Astrocyte (in vitro differentiated cells and primary cell): ENCODE data around the gene NPPA. TPM values are rescaled to one million over a fixed set of nuclear protein-coding genes. Genes with fewer than 3 reads are reported as not detected.

Experiments
- DNase-seq: peaks from one replicate; pipeline ENCODE4 v3.0.0-alpha.2; 2010; ENCODE audit warnings: low read depth
- FAIRE-seq: peaks from 2 replicates; lab custom pipeline; 2011; peaks lifted over from hg19 to GRCh38; lab: Jason Lieb, UNC
- H2AFZ ChIP-seq: 2 replicates; pipeline ENCODE4 v1.6.0; 2012; ENCODE audit warnings: low read depth, low read length, inconsistent platforms
- H3K27ac ChIP-seq: 2 replicates; pipeline ENCODE4 v1.5.1; 2011; ENCODE audit warnings: low read depth, low read length, inconsistent platforms
- H3K27me3 ChIP-seq: 2 replicates; pipeline ENCODE4 v1.6.0; 2011; ENCODE audit warnings: low read length, inconsistent platforms; ENCODE audit not compliant: insufficient read depth
- H3K36me3 ChIP-seq: 2 replicates; pipeline ENCODE4 v1.5.1; 2011; ENCODE audit warnings: low read length, inconsistent platforms; ENCODE audit not compliant: insufficient read depth
- H3K4me1 ChIP-seq: 2 replicates; pipeline ENCODE4 v1.5.1; 2011; ENCODE audit warnings: low read length, inconsistent platforms; ENCODE audit not compliant: insufficient read depth
- H3K4me2 ChIP-seq: 2 replicates; pipeline ENCODE4 v1.6.0; 2012; ENCODE audit warnings: low read length, inconsistent platforms
- H3K4me3 ChIP-seq: 2 replicates; pipeline ENCODE4 v1.5.1; 2011; ENCODE audit warnings: low read depth, mild to moderate bottlenecking, low read length, inconsistent platforms; ENCODE audit not compliant: insufficient read depth
- H3K79me2 ChIP-seq: 2 replicates; pipeline ENCODE4 v1.6.0; 2012; ENCODE audit warnings: mild to moderate bottlenecking, low read length, inconsistent platforms; ENCODE audit not compliant: insufficient read depth
- H3K9ac ChIP-seq: 2 replicates; pipeline ENCODE4 v1.6.0; 2012; ENCODE audit warnings: mild to moderate bottlenecking, low read length, inconsistent platforms
- H3K9me3 ChIP-seq: 2 replicates; pipeline ENCODE4 v1.5.1; 2012; ENCODE audit warnings: low read depth, mild to moderate bottlenecking, low read length, inconsistent platforms; ENCODE audit not compliant: insufficient read depth
- H4K20me1 ChIP-seq: 2 replicates; pipeline ENCODE4 v1.6.0; 2012; ENCODE audit warnings: low read length, inconsistent platforms; ENCODE audit not compliant: insufficient read depth
- H3K27ac Mint-ChIP-seq: one replicate; pipeline ENCODE4 v1.8.0; 2021; ENCODE audit warnings: mild to moderate bottlenecking, mixed read lengths; ENCODE audit not compliant: unreplicated experiment
- H3K27me3 Mint-ChIP-seq: one replicate; pipeline ENCODE4 v1.8.0; 2021; ENCODE audit warnings: low read depth, mixed read lengths; ENCODE audit not compliant: unreplicated experiment
- H3K36me3 Mint-ChIP-seq: one replicate; pipeline ENCODE4 v1.8.0; 2021; ENCODE audit warnings: low read depth, mixed read lengths; ENCODE audit not compliant: unreplicated experiment
- H3K4me1 Mint-ChIP-seq: one replicate; pipeline ENCODE4 v1.8.0; 2021; ENCODE audit warnings: low read depth, mixed read lengths; ENCODE audit not compliant: unreplicated experiment
- H3K4me3 Mint-ChIP-seq: one replicate; pipeline ENCODE4 v1.8.0; 2021; ENCODE audit warnings: mild to moderate bottlenecking, moderate library complexity, mixed read lengths; ENCODE audit not compliant: unreplicated experiment
- H3K9me3 Mint-ChIP-seq: one replicate; pipeline ENCODE4 v1.8.0; 2021; ENCODE audit warnings: mild to moderate bottlenecking, mixed read lengths; ENCODE audit not compliant: unreplicated experiment
- CTCF ChIP-seq: IDR thresholded peaks from 2 replicates; pipeline ENCODE4 v1.5.1; 2011; ENCODE audit warnings: low read depth, mild to moderate bottlenecking, inconsistent platforms, low read length, moderate library complexity; ENCODE audit not compliant: insufficient read depth
- EZH2 ChIP-seq: IDR thresholded peaks from 2 replicates; pipeline ENCODE4 v1.6.1; 2012; ENCODE audit warnings: mild to moderate bottlenecking, low read length, inconsistent platforms; ENCODE audit not compliant: insufficient read depth
- total RNA-seq: library from RNA; stranded (reverse); gene quantifications from 2 replicates; pipeline ENCODE4 v1.2.1, GENCODE V29; 2021

The NPPA gene
- total RNA-seq, 1 donor from 2014 or later: not detected

- no peaks in the 10 kb centered on the region for H3K27me3 ChIP-seq
- H3K4me3 ChIP-seq: no peak overlapping the region
- H3K36me3 Mint-ChIP-seq: peaks cover 35% of the 10 kb centered on the region
- H2AFZ ChIP-seq: no peak overlapping the region
- peaks cover 32% of the 10 kb centered on the region for H3K36me3 ChIP-seq
- no peaks in the 10 kb centered on the region for H3K79me2 ChIP-seq
- FAIRE-seq: no peak
- no peaks in the 10 kb centered on the region for H3K9me3 Mint-ChIP-seq
- H3K4me3 Mint-ChIP-seq: no peak overlapping the region
- H3K9me3 ChIP-seq: no peaks in the 10 kb centered on the region
- TF ChIP-seq CTCF: no peak
- H3K27ac Mint-ChIP-seq: no peak overlapping the region
- no peaks in the 10 kb centered on the region for H3K27me3 Mint-ChIP-seq
- peaks cover 11% of the 10 kb centered on the region for H4K20me1 ChIP-seq
- peaks cover 12% of the 10 kb centered on the region for H3K4me1 ChIP-seq
- peaks cover 17% of the 10 kb centered on the region for H3K4me1 Mint-ChIP-seq
- no peak for DNase-seq
- H3K4me2 ChIP-seq: no peak overlapping the region
- H3K9ac ChIP-seq: no peak overlapping the region
- no peak overlapping the region for H3K27ac ChIP-seq
These were observed 22.5 kb downstream of the NPPA start for GRCh38 chr1:11825131-11825530.

GRCh38 chr1:11823366-11824137, 24.0 kb downstream of the NPPA start:
- Histone ChIP-seq H4K20me1 (peaks cover 11% of the 10 kb centered on the region), H2AFZ (no peak overlapping the region), H3K27ac (no peak overlapping the region), H3K4me3 (no peak overlapping the region), H3K9ac (no peak overlapping the region), H3K4me1 (peaks cover 12% of the 10 kb centered on the region), H3K4me2 (no peak overlapping the region), H3K9me3 (no peaks in the 10 kb centered on the region), H3K36me3 (peaks cover 36% of the 10 kb centered on the region), H3K79me2 (no peaks in the 10 kb centered on the region), H3K27me3 (no peaks in the 10 kb centered on the region)
- FAIRE-seq: no peak
- peaks cover 29% of the 10 kb centered on the region for H3K36me3 Mint-ChIP-seq
- peak overlapping the region; percentile 22 for H3K4me3 Mint-ChIP-seq
- no peaks in the 10 kb centered on the region for H3K27me3 Mint-ChIP-seq
- peaks cover 17% of the 10 kb centered on the region for H3K4me1 Mint-ChIP-seq
- TF ChIP-seq EZH2 (no peak), CTCF (no peak)
- H3K27ac Mint-ChIP-seq: peak overlapping the region; percentile 58
- H3K9me3 Mint-ChIP-seq: no peaks in the 10 kb centered on the region
- DNase-seq: peak; percentile 71

DNA sequence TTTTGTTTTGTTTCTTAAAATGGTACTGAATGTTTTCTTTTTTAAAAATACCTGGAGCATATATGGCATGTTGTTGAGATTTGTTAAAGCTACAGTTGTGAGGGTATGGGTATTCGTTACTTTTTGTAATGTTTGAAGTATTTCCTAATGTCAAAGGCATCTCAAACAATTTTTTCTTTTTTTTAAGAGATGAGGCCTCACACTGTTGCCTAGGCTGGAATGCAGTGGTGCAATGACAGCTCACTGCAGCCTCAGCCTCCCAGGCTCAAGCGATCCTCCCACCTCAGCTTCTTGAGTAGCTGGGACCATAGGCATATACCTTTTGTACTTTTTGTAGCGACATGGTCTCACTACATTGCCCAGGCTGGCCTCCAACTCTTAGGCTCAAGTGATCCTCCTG, 25.5 kb downstream of the NPPA start:
- H3K9ac ChIP-seq: peak overlapping the region; percentile 13
- H3K4me3 ChIP-seq: no peak overlapping the region
- Mint-ChIP-seq H3K4me3 (no peak overlapping the region), H3K27me3 (no peaks in the 10 kb centered on the region), H3K27ac (peak overlapping the region; percentile 78), H3K36me3 (peaks cover 25% of the 10 kb centered on the region), H3K9me3 (no peaks in the 10 kb centered on the region), H3K4me1 (peaks cover 17% of the 10 kb centered on the region)
- H3K4me2 ChIP-seq: peak overlapping the region; percentile 47
- no peak for FAIRE-seq
- peak overlapping the region; percentile 41 for H3K27ac ChIP-seq
- H3K27me3 ChIP-seq: no peaks in the 10 kb centered on the region
- peak; percentile 20 for DNase-seq
- H3K9me3 ChIP-seq: no peaks in the 10 kb centered on the region
- TF ChIP-seq CTCF (no peak), EZH2 (no peak)
- peaks cover 41% of the 10 kb centered on the region for H3K36me3 ChIP-seq
- H3K79me2 ChIP-seq: no peaks in the 10 kb centered on the region
- H4K20me1 ChIP-seq: peaks cover 15% of the 10 kb centered on the region
- no peak overlapping the region for H2AFZ ChIP-seq
- H3K4me1 ChIP-seq: peaks cover 12% of the 10 kb centered on the region
